ENCODE data around the gene MAB21L1.

The MAB21L1 gene

DNA sequence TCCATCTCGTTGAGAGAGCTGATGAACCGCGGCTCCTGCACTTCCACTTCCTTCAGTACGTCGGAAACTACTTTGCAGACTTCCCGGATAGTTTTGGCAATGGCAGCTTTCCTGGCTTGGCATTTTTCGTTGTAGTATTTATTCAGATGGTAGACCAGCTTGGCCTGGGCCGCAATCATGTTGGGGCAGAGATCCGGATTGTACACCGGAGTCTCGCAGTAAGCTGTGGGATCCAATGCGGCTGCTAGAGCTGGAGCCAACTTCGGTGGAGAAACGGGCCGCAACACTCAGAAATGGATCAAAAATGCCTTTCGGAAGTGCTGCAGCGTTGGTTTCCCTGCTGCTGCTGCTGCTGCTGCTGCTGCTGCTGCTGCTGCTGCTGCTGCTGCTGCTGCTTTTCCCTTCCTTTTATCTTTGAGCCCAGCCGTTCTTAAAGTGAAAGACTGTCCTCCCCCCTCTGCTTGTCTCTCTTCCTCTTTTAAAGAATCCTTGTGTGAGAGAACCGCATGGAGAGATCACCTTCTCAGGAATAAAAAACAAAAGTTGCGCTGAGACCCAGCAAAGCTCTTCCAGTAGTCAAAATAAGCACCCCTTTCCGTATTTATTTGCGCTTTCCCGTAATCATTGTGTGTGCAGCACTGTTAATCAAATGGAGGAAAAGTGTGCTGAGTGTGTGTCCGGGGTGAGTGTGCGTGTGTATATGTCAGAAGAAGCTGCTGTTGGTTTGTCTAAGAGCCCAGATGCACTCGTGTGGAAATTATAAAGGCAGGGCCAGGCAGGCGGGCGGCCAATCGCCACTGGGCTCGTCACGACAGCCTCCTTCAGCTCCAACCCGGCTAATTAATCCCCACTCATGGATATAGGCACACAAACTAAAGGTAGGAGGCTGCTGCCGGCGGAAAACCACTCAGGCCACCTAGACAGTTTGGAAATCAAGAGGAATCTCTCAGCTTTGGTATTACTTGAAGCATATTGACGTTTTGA is at the start of gene MAB21L1:
Gene MAB21L1, minus strand, starts transcription at position 730 of the 984 bp plus-strand sequence. Its CDS starts 551 bp downstream, at position 179.
- peak within 1 kb of the TSS; percentile 1 for H3K27ac ChIP-seq (ENCODE audit: low read depth, low read length)

DNA sequence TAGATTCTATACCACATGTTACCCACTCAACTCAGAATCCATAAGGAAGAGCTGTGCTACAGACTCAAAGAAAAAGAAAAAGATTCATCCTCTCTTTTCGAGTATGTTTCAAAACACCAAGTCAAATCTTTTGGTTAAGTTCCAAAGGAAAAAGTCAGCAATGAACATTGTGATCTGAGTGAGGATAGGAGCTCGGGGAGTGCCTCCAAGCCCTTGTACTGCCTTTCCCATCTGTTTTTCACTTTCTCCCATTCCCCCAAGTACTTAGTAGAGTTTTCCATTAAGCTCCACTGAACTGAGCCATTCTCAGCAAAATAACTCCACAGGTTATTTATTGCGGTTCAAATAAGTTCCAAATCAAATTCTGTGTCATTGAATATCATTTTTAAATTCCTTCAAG is 47.7 kb upstream of the MAB21L1 start:
- Histone ChIP-seq H3K27me3 (ENCODE audit: control insufficient read depth, insufficient read depth, low read length) (no peaks in the 10 kb centered on the region), H3K36me3 (ENCODE audit: control insufficient read depth, insufficient read depth, low read length) (no peaks in the 10 kb centered on the region), H3K27ac (ENCODE audit: low read depth, low read length) (no peak overlapping the region)

More for the DNA sequence above, at the start of gene MAB21L1:
- H3K4me1 ChIP-seq (ENCODE audit: control insufficient read depth, insufficient read depth, low read length), result no peaks in the 10 kb centered on the region
- no peaks in the 10 kb centered on the region for H3K36me3 ChIP-seq (ENCODE audit: control insufficient read depth, insufficient read depth, low read length)
- no peak within 1 kb of the TSS for H3K9ac ChIP-seq (ENCODE audit: low read length)
- H3K4me3 ChIP-seq (ENCODE audit: low read length), result peak within 1 kb of the TSS; percentile 61
- H3K27me3 ChIP-seq (ENCODE audit: control insufficient read depth, insufficient read depth, low read length), result no peaks in the 10 kb centered on the region

DNA sequence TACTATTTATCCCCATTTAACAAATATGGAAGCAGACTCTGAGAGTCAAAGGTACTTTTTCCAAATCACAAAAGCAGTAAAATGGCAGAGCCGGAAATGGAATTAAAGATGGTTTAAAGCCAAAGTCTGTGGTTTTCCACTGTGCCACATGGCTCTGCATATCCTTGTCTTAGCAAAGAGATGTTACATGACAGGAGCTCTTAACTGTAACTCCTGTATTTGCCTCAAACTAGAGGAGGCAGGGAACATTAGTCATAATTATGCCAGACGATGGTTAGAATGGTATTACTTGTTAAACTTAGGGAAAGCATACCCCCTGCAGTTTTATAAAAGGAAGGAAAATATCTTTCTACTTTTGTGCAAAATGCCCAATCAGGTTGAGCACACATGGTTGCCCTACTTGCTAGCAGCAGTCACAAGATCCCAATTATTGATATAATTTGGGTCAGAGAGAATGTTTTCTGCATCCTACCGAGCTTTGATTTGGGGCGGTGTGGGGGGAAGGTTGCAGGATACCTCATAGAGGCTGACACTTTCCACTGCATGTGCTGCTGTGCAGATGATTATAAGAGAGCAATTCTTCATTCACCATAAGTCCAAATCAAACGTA is 42.0 kb upstream of the MAB21L1 start:
- Histone ChIP-seq H3K27me3 (ENCODE audit: control insufficient read depth, insufficient read depth, low read length) (no peaks in the 10 kb centered on the region), H3K9ac (ENCODE audit: low read length) (no peak overlapping the region), H3K36me3 (ENCODE audit: control insufficient read depth, insufficient read depth, low read length) (no peaks in the 10 kb centered on the region), H3K4me1 (ENCODE audit: control insufficient read depth, insufficient read depth, low read length) (no peaks in the 10 kb centered on the region), H3K27ac (ENCODE audit: low read depth, low read length) (no peak overlapping the region), H3K4me3 (ENCODE audit: low read length) (no peak overlapping the region)

More for the DNA sequence above, 47.7 kb upstream of the MAB21L1 start:
- Histone ChIP-seq H3K4me3 (ENCODE audit: low read length) (no peak overlapping the region), H3K4me1 (ENCODE audit: control insufficient read depth, insufficient read depth, low read length) (no peaks in the 10 kb centered on the region), H3K9ac (ENCODE audit: low read length) (no peak overlapping the region)

DNA sequence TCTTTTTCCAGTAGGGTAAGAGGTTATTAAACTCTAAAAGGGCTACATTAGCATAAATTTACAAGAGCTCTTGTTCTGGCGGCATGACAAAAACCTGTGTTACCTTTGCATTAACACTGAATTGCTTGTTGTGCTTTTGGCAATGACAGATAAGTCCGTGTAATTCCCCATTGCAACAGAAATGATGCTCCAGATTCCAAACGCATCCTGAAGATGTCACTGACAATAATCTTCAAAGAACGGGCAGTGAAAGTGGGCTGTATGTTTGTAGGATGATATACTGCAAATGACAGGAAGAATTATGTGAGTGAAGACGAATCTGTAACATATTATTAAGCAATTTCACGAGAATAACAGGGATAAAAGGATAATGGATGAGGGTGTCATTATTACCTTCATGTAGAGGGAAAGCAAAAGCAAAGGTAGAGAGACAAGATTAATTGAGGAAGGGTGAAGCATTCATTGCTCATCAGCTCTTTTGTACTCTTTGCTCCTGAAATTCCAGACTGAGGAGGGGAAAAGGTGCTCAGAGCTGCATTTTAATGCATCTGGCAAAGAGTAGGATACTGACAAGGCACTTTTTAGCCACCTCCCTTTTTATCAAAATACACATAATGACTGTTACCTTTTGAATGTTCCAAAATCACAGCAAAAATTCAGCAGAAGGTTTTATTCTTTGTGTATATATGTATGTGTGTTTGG is 38.5 kb upstream of the MAB21L1 start:
- Histone ChIP-seq H3K4me3 (ENCODE audit: low read length) (no peak overlapping the region), H3K27me3 (ENCODE audit: control insufficient read depth, insufficient read depth, low read length) (no peaks in the 10 kb centered on the region), H3K36me3 (ENCODE audit: control insufficient read depth, insufficient read depth, low read length) (no peaks in the 10 kb centered on the region), H3K9ac (ENCODE audit: low read length) (no peak overlapping the region), H3K27ac (ENCODE audit: low read depth, low read length) (no peak overlapping the region), H3K4me1 (ENCODE audit: control insufficient read depth, insufficient read depth, low read length) (no peaks in the 10 kb centered on the region)

DNA sequence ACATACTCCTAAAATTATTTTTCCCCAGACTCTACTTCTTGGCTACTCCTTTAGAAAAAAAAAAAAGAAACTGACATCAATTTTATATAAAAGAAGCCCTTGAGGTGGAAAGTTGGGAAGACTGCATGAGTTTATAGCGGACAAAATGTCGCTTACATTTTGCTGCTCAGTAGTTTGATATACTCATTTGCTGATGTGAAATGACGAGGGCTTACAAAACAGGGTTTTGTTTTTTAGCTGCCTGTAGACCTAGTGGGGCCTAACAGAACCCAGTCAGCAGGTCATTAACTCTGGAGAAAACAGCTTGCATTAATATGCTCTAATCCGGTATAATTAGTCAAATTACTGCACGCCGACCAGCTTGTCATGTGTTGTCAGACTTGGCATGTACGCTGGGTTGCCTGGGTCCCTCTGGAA is 37.6 kb upstream of the MAB21L1 start:
- H3K27me3 ChIP-seq (ENCODE audit: control insufficient read depth, insufficient read depth, low read length), result no peaks in the 10 kb centered on the region
- no peaks in the 10 kb centered on the region for H3K36me3 ChIP-seq (ENCODE audit: control insufficient read depth, insufficient read depth, low read length)
- no peak overlapping the region for H3K27ac ChIP-seq (ENCODE audit: low read depth, low read length)
- H3K4me3 ChIP-seq (ENCODE audit: low read length), result no peak overlapping the region
- H3K9ac ChIP-seq (ENCODE audit: low read length), result no peak overlapping the region
- H3K4me1 ChIP-seq (ENCODE audit: control insufficient read depth, insufficient read depth, low read length), result no peaks in the 10 kb centered on the region

DNA sequence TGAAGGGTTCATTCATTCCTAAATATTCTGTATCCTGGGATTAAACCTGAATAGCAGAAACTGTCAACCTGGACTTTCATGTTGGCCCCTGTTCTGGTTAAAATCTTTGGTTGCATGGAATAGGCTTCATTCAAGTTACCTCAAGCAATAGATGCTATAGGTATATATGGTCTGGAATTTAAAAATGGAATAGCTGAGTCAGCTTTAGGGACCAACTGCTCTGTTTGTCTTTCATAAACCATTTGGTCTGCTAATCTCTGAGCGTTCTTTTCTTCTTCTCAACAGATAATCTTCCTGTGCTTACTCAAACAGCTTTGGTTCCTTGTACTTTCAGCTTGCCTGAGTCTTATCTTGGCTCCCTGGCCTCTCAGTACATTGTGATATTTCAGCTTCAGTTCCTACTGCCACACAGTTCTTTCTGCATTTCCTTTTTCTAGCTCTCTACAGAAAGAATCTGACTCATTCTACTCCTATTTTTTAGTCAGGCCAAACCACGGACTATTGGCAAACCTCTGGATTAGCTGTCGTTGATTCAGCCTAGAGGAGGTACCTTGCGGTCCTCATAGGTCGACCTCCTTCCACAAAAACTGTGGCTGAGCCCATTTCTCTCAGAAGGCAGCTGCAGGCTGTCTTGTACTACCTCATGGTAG is 35.9 kb upstream of the MAB21L1 start:
- no peaks in the 10 kb centered on the region for H3K27me3 ChIP-seq (ENCODE audit: control insufficient read depth, insufficient read depth, low read length)
- H3K36me3 ChIP-seq (ENCODE audit: control insufficient read depth, insufficient read depth, low read length), result no peaks in the 10 kb centered on the region
- H3K9ac ChIP-seq (ENCODE audit: low read length), result no peak overlapping the region
- no peaks in the 10 kb centered on the region for H3K4me1 ChIP-seq (ENCODE audit: control insufficient read depth, insufficient read depth, low read length)
- no peak overlapping the region for H3K27ac ChIP-seq (ENCODE audit: low read depth, low read length)
- H3K4me3 ChIP-seq (ENCODE audit: low read length), result no peak overlapping the region

DNA sequence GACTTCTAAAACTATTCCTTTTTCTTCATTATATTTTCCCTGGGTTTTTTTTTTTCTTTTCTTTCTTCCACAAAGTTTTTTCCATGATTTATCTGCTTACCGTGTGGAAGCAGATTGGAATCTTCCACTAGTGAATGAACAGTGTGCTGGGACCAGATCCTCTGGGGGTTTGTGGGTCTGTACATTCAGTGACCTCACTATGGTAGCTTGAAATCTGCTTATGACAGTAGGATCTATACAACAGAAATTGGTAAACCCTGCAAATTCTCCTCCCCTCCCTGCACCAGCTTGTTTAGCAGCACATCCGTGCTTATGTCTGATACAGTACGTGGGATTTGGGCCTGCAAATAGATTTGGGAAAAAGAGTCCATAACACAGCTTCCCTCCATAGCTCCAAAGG is 26.0 kb upstream of the MAB21L1 start:
- no peak overlapping the region for H3K9ac ChIP-seq (ENCODE audit: low read length)
- H3K4me3 ChIP-seq (ENCODE audit: low read length), result no peak overlapping the region
- H3K27me3 ChIP-seq (ENCODE audit: control insufficient read depth, insufficient read depth, low read length), result no peaks in the 10 kb centered on the region
- H3K36me3 ChIP-seq (ENCODE audit: control insufficient read depth, insufficient read depth, low read length), result no peaks in the 10 kb centered on the region
- no peaks in the 10 kb centered on the region for H3K4me1 ChIP-seq (ENCODE audit: control insufficient read depth, insufficient read depth, low read length)
- H3K27ac ChIP-seq (ENCODE audit: low read depth, low read length), result no peak overlapping the region

DNA sequence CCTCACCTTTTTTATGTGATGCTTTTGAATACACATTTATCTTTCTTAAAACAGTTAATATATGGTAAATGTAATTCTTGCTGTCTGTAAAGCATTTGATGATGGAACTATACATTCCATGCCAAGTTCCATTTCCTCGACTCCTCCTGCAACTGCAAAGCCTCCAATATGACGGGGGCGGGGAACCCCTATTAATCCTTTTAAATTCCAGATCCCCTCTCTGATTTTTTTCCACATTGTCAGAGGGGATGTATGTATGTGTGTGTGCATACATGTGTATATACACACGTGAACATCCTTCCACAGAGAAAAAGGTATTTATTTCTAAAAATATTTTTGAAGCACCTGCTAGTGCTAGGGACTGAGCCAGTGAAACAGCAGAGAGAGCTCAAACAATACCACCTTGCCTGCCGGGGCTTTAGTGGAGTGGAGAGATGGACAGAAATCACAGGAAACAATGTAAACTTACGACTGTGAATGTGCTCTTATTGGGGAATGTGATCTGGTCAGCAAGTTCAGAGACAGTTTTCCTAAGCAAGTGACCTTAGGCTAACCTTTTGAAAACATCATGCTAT is 25.3 kb upstream of the MAB21L1 start:
- Histone ChIP-seq H3K27me3 (ENCODE audit: control insufficient read depth, insufficient read depth, low read length) (no peaks in the 10 kb centered on the region), H3K9ac (ENCODE audit: low read length) (no peak overlapping the region), H3K4me1 (ENCODE audit: control insufficient read depth, insufficient read depth, low read length) (no peaks in the 10 kb centered on the region), H3K36me3 (ENCODE audit: control insufficient read depth, insufficient read depth, low read length) (no peaks in the 10 kb centered on the region), H3K4me3 (ENCODE audit: low read length) (no peak overlapping the region), H3K27ac (ENCODE audit: low read depth, low read length) (no peak overlapping the region)

DNA sequence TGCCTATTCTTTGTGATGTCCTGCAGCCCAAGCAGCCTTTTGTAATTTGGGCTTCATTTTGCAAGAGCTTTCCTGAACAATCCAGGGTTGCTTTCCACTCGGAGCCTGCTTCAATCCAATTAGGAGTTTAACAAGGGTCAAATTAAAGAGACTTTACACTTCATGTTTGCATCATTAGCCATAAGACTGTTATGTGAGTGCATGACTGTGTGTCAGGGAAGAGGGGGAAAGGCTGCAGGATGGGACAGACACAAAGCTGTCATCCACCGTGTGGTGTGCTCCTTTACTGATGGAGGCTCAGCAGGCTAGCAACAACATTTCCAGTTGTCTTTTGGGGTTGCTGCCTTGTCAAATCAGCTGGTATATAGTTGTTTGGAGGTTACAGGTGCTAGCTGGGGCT is 23.7 kb upstream of the MAB21L1 start:
- Histone ChIP-seq H3K4me3 (ENCODE audit: low read length) (no peak overlapping the region), H3K4me1 (ENCODE audit: control insufficient read depth, insufficient read depth, low read length) (no peaks in the 10 kb centered on the region), H3K9ac (ENCODE audit: low read length) (no peak overlapping the region), H3K36me3 (ENCODE audit: control insufficient read depth, insufficient read depth, low read length) (no peaks in the 10 kb centered on the region), H3K27ac (ENCODE audit: low read depth, low read length) (no peak overlapping the region), H3K27me3 (ENCODE audit: control insufficient read depth, insufficient read depth, low read length) (no peaks in the 10 kb centered on the region)

DNA sequence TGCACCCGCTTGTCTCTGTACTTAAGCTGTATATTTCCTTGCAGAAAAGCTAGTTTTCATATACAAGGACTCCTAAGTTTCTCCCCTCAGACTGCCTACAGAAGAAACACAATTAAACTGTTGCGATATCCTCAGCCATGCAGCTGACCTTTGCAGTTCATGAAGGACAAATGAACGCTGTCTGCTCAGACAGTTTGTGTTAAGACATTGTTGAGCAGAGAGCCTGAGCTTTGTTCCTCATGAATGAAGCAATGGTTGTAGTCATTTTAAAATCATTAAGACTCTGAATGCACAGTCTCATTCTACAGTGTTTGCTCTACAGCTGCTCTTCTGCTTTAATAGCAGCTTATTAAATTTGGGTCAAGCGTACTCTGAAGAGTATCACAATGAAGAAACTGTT is 23.2 kb upstream of the MAB21L1 start:
- no peaks in the 10 kb centered on the region for H3K27me3 ChIP-seq (ENCODE audit: control insufficient read depth, insufficient read depth, low read length)
- H3K4me3 ChIP-seq (ENCODE audit: low read length), result no peak overlapping the region
- no peak overlapping the region for H3K9ac ChIP-seq (ENCODE audit: low read length)
- H3K27ac ChIP-seq (ENCODE audit: low read depth, low read length), result no peak overlapping the region
- no peaks in the 10 kb centered on the region for H3K36me3 ChIP-seq (ENCODE audit: control insufficient read depth, insufficient read depth, low read length)
- no peaks in the 10 kb centered on the region for H3K4me1 ChIP-seq (ENCODE audit: control insufficient read depth, insufficient read depth, low read length)

DNA sequence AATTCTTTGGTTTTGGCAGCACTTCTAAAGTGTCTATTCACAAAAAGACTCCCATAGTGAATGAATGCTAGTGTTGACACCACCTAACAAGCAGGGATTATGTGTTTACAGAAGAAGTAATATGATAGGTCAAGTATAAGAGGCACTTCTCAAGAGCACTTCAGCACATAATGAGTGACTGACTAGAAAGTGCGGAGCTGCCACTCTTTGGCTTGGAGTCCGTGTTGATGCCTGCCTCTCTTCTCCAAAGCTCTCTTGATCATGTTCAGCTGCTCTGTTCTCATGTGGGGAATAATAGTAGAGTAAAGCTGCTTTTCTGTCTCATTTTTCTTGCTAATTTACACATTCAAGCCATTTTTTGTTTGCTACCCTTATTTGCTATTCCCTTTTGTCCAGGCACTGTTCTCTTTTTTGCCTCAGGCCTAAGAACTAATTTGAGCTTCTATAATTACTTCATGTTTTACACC is 22.7 kb upstream of the MAB21L1 start:
- no peaks in the 10 kb centered on the region for H3K4me1 ChIP-seq (ENCODE audit: control insufficient read depth, insufficient read depth, low read length)
- H3K27ac ChIP-seq (ENCODE audit: low read depth, low read length), result no peak overlapping the region
- no peaks in the 10 kb centered on the region for H3K36me3 ChIP-seq (ENCODE audit: control insufficient read depth, insufficient read depth, low read length)
- no peaks in the 10 kb centered on the region for H3K27me3 ChIP-seq (ENCODE audit: control insufficient read depth, insufficient read depth, low read length)
- H3K4me3 ChIP-seq (ENCODE audit: low read length), result no peak overlapping the region
- H3K9ac ChIP-seq (ENCODE audit: low read length), result no peak overlapping the region
